K562 (cell line): ENCODE results near the gene ITGA7. TPM values are rescaled to one million over a fixed set of nuclear protein-coding genes. Genes with fewer than 3 reads are reported as not detected.

Experiments used
- ATAC-seq: fragments of 200-7000 bp; cut with Tn5 transposase; 3 replicates; pipeline ENCODE4 v1.9.1; 2020; ENCODE audit warnings: moderate library complexity
- BruUV-seq: library from RNA; stranded (reverse); fragments of 400-500 nt; replicated peaks from 2 replicates; lab custom pipeline; 2021; lab: Mats Ljungman, UMichigan
- CTCF ChIA-PET: fragments of 300-600 bp; formaldehyde crosslinking; extraction: SDS; loops from one replicate; lab custom pipeline; 2021; ENCODE audit warnings: low intra/inter-chr PET ratio; lab: Yijun Ruan, JAX
- POLR2A ChIA-PET: fragments of 300-600, 350-650 bp; sonication (Branson Sonifier 250); formaldehyde crosslinking; extraction: SDS; loops from one replicate; lab custom pipeline; 2021; ENCODE audit warnings: antibody characterized with exemption, inconsistent platforms; lab: Yijun Ruan, JAX
- DNase-seq, 4 experiments: peaks; one replicate each; pipeline versions ENCODE4 v3.0.0 to v3.0.0-alpha.2; 2011 to 2018; ENCODE audit warnings: low spot score in 3 of 4, mixed read lengths in 3 of 4; ENCODE audit errors: extremely low read depth in 1 of 4
- FAIRE-seq: peaks from 2 replicates; lab custom pipeline; 2011; peaks lifted over from hg19 to GRCh38; lab: Jason Lieb, UNC
- H2AFZ ChIP-seq: 2 replicates; pipeline ENCODE4 v1.6.0; 2011; ENCODE audit warnings: low read depth, low read length, control low read depth, inconsistent platforms
- H3K27ac ChIP-seq: fragments of 200-600 bp; 3 replicates; pipeline ENCODE4 v1.8.0; 2011; ENCODE audit warnings: low read depth, mild to moderate bottlenecking, control low read depth, inconsistent platforms, low read length, moderate library complexity, mixed read lengths; ENCODE audit errors: extremely low read depth
- H3K27me3 ChIP-seq, 2 experiments: fragments of 300-600 bp in 1 of 2; 2 replicates in 1 of 2; 3 replicates in 1 of 2; pipeline versions ENCODE4 v1.6.0 to v1.8.0; 2011; ENCODE audit warnings: inconsistent platforms in 2 of 2, low read length in 2 of 2, mild to moderate bottlenecking in 1 of 2, mixed read lengths in 1 of 2, moderate library complexity in 1 of 2; ENCODE audit not compliant: control insufficient read depth in 2 of 2, insufficient read depth in 2 of 2
- H3K36me3 ChIP-seq: fragments of 300-600 bp; 3 replicates; pipeline ENCODE4 v1.8.0; 2011; ENCODE audit warnings: mild to moderate bottlenecking, low read length, inconsistent platforms; ENCODE audit not compliant: control insufficient read depth, insufficient read depth
- H3K4me1 ChIP-seq, 2 experiments: fragments of 200-600 bp in 1 of 2; replicated peaks in 1 of 2; 2 replicates in 1 of 2; 3 replicates in 1 of 2; pipeline versions ENCODE4 v1.5.1 to v1.8.0; 2011; ENCODE audit warnings: inconsistent platforms in 2 of 2, low read length in 2 of 2, mild to moderate bottlenecking in 1 of 2, mixed read lengths in 1 of 2, moderate library complexity in 1 of 2; ENCODE audit not compliant: control insufficient read depth in 2 of 2, insufficient read depth in 2 of 2
- H3K4me2 ChIP-seq: 2 replicates; pipeline ENCODE4 v1.6.1; 2011; ENCODE audit warnings: low read length, control low read depth, inconsistent platforms, mixed read lengths; ENCODE audit not compliant: insufficient read depth
- H3K4me3 ChIP-seq: fragments of 200-600 bp; sonication (generic), shearing (Covaris generic); 2 replicates; pipeline ENCODE4 v1.5.1; 2016; ENCODE audit warnings: control low read depth, inconsistent platforms
- H3K79me2 ChIP-seq: fragments of 200-600 bp; 3 replicates; pipeline ENCODE4 v1.8.0; 2011; ENCODE audit warnings: low read length, inconsistent platforms; ENCODE audit not compliant: control insufficient read depth, insufficient read depth
- H3K9ac ChIP-seq, 2 experiments: 2 replicates each; pipeline versions ENCODE4 v1.6.0 to v1.6.1; 2011; ENCODE audit warnings: low read depth in 2 of 2, low read length in 2 of 2, control low read depth in 1 of 2, inconsistent platforms in 1 of 2, mild to moderate bottlenecking in 1 of 2, mixed read lengths in 1 of 2; ENCODE audit not compliant: insufficient read depth in 1 of 2
- H3K9me1 ChIP-seq: one replicate; pipeline ENCODE4 v1.6.0; 2011; ENCODE audit warnings: inconsistent platforms, mild to moderate bottlenecking, low read length, moderate library complexity; ENCODE audit not compliant: control insufficient read depth, insufficient read depth
- H3K9me3 ChIP-seq: replicated peaks from 2 replicates; pipeline ENCODE4 v1.5.1; 2011; ENCODE audit warnings: low read depth, low read length, inconsistent platforms; ENCODE audit not compliant: control insufficient read depth, insufficient read depth
- H4K20me1 ChIP-seq: replicated peaks from 2 replicates; pipeline ENCODE4 v1.6.1; 2011; ENCODE audit warnings: low read length, inconsistent platforms, mixed read lengths; ENCODE audit not compliant: control insufficient read depth, insufficient read depth
- ETV6 ChIP-seq, 3 experiments: fragments of 150-350 bp in 1 of 3; sonication (generic) in 1 of 3; formaldehyde crosslinking in 1 of 3; IDR thresholded peaks; 2 replicates each; pipeline versions ENCODE4 v1.6.1 to v1.8.0; 2014 to 2022; ENCODE audit warnings: borderline replicate concordance in 2 of 3, low read depth in 2 of 3, antibody characterized with exemption in 1 of 3, low read length in 1 of 3, mild to moderate bottlenecking in 1 of 3, missing genetic modification reagents in 1 of 3
- JUND ChIP-seq, 2 experiments: IDR thresholded peaks; 2 replicates in 1 of 2; 3 replicates in 1 of 2; pipeline ENCODE4 v1.6.1; 2011; ENCODE audit warnings: borderline replicate concordance in 2 of 2, low read depth in 2 of 2, low read length in 2 of 2, improper control_type of control experiment in 1 of 2, missing biosample characterization in 1 of 2, missing genetic modification characterization in 1 of 2, missing genetic modification reagents in 1 of 2
- KAT8 ChIP-seq: fragments of 450-650 bp; IDR thresholded peaks from 2 replicates; pipeline ENCODE4 v1.6.1; 2016; ENCODE audit warnings: low read depth, mild to moderate bottlenecking
- MBD2 ChIP-seq: sonication (generic); IDR thresholded peaks from 2 replicates; pipeline ENCODE4 v1.6.1; 2016; ENCODE audit warnings: low read depth, borderline replicate concordance
- NFIC ChIP-seq: fragments of 450-650 bp; IDR thresholded peaks from 2 replicates; pipeline ENCODE4 v1.6.1; 2017; ENCODE audit warnings: mild to moderate bottlenecking, inconsistent platforms
- SRSF3 ChIP-seq: fragments of 200-400 bp; formaldehyde crosslinking; IDR thresholded peaks from 2 replicates; pipeline ENCODE4 v1.6.1; 2016; ENCODE audit warnings: mild to moderate bottlenecking, low read length, moderate library complexity; ENCODE audit not compliant: insufficient read depth
- U2AF1 ChIP-seq: fragments of 200-400 bp; formaldehyde crosslinking; optimal IDR thresholded peaks from 2 replicates; pipeline ENCODE3; 2017; ENCODE audit warnings: mild to moderate bottlenecking, low read depth, low read length, moderate library complexity
- ZFP36 ChIP-seq: fragments of 150-350 bp; IDR thresholded peaks from 2 replicates; pipeline ENCODE4 v1.6.1; 2018; ENCODE audit warnings: low read length, low read depth; ENCODE audit not compliant: partially characterized antibody
- ZNF3 ChIP-seq: fragments of 250-450 bp; sonication (Bioruptor Pico); IDR thresholded peaks from 2 replicates; pipeline ENCODE4 v1.5.0; 2021; ENCODE audit warnings: mild to moderate bottlenecking, moderate library complexity
- ZNF780A ChIP-seq: fragments of 250-450 bp; sonication (Bioruptor Pico); IDR thresholded peaks from 2 replicates; pipeline ENCODE4 v1.5.0; 2021; ENCODE audit warnings: mild to moderate bottlenecking
- WGBS: fragments of 100-300 bp; shearing (Covaris generic); methylation state at CpG from one replicate; pipeline ENCODE4 v1.1.6; 2016; ENCODE audit warnings: low coverage, mixed read lengths; ENCODE audit not compliant: insufficient coverage; ENCODE audit errors: missing lambda C conversion rate; 5-methylcytosine and 5-hydroxymethylcytosine counted together
- in situ Hi-C: fragments of 300-500 bp; cut with MboI; formaldehyde crosslinking; loops from 4 replicates; pipeline ENCODE4 v1.15.0; 2018; ENCODE audit warnings: inconsistent platforms, mixed read lengths
- intact Hi-C: fragments of 100-400 bp; cut with micrococcal nuclease; formaldehyde crosslinking; loops from 2 replicates; pipeline ENCODE4 v1.14.2; 2022
- polyA plus RNA-seq, 8 experiments: library from polyadenylated mRNA; depleted of rRNA in 4 of 8; stranded (reverse) in 5 of 8; unstranded in 3 of 8; fragments of >200 nt; fragmentation: Nextera tagmentation in 2 of 8; fragmentation: Illumina TruSeq in 1 of 8; extraction: Ambion mirVana in 2 of 8; extraction: Trizol in 1 of 8; gene quantifications; 2 replicates each; pipeline versions ENCODE4 v1.2.1 to v1.2.3, GENCODE V29; 2011 to 2014; ENCODE audit warnings: inconsistent platforms in 1 of 8, missing spikeins in 1 of 8
- total RNA-seq, 7 experiments: library from RNA; depleted of rRNA in 6 of 7; stranded (reverse); fragments of >200 nt in 6 of 7; fragmentation: Illumina TruSeq in 2 of 7; extraction: Trizol in 2 of 7; gene quantifications; 2 replicates each; pipeline versions ENCODE4 v1.2.1 to v1.2.3, GENCODE V29; 2011 to 2021; ENCODE audit warnings: low replicate concordance in 1 of 7
- TF ChIP-seq, protein P1 (sequence below): IDR thresholded peaks from 3 replicates; pipeline ENCODE4 v1.6.1; 2011; ENCODE audit warnings: borderline replicate concordance, mild to moderate bottlenecking; ENCODE audit not compliant: insufficient read length, insufficient read depth
- TF ChIP-seq, protein P2 (sequence below): fragments of 450-650 bp; formaldehyde crosslinking; IDR thresholded peaks from 2 replicates; pipeline ENCODE4 v1.4.0; 2022; ENCODE audit warnings: mild to moderate bottlenecking, moderate library complexity
- TF ChIP-seq, protein P3 (sequence below): fragments of 450-650 bp; IDR thresholded peaks from 2 replicates; pipeline ENCODE4 v1.6.1; 2018; ENCODE audit not compliant: partially characterized antibody

Gene ITGA7
- total and polyA plus RNA-seq, 9 of the 15 experiments (the other 6 are each of a cell fraction or from before 2014, with no cell fraction given) = 0.11 to 2.3 (median 0.56) TPM; not detected in 1

DNA sequence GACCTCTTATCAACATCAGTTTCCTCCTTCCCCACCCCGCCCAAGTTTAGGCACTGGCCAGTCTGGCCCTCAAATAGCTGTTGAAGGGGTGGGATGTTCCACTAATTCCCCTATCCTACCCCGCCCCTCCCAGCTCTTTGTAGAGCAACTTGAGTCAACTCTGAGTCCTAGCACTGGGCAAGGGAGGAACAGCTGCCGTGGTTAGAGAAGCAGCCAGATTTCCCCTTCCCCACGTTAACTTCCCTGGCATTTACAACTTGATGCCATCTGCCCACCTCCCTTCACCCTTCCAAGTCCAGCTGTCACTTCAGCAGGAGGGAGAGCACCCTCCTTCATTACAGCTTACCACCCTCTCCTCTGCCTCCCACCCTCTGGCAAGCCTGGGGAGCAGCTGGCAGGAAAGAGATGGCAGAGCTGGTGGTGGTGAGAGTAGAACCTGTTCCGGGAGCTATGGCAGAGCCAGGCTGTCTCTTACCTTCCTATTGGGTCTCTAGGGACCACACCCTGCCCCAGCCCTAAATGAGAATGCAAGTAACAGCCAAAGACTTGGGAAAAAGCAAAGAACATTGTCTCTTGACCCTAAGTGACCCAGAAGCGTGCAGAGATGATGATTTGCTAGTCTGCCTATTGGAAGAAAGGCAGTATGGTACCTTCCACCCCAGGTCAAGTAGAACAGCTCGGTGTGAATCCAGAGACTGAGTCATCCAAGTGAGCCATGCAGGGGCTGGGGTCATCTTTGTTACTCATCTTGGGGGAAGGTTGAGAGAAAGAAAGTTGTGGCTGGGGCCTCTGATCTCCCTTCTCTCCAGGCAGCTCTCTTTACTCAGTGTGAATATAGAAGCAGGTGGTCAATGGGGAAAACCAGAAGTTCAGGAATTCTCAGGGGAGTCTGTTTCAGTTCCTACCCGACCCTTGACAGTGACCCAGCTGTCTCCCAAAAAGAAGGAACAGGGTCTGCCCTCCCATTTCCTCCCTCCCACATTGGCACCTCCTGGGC, 9.6 kb upstream of the ITGA7 start:
- peak; percentile 15 for FAIRE-seq
- TF ChIP-seq MBD2 (no peak), U2AF1 (no peak), ZNF780A (CRISPR knock-in tag) (no peak), ZNF3 (no peak), ZFP36 (no peak), JUND (IDR thresholded peaks at IDR 0.05; ENCODE audit: borderline replicate concordance, low read depth, low read length) (no peak), JUND (tag; IDR thresholded peaks at IDR 0.05; ENCODE audit: borderline replicate concordance, low read depth, low read length) (0 out of 3 replicates have a peak, but pooled peaks have one; percentile 12), NFIC (no peak), SRSF3 (no peak), ETV6 (IDR thresholded peaks at IDR 0.05; ENCODE audit: borderline replicate concordance in 1 of 2, low read depth in 2 of 2, low read length in 1 of 2) (no peak), ETV6 (CRISPR knock-in tag; IDR thresholded peaks at IDR 0.05; ENCODE audit: borderline replicate concordance) (no peak), KAT8 (no peak)
- TF ChIP-seq, protein P1, sequence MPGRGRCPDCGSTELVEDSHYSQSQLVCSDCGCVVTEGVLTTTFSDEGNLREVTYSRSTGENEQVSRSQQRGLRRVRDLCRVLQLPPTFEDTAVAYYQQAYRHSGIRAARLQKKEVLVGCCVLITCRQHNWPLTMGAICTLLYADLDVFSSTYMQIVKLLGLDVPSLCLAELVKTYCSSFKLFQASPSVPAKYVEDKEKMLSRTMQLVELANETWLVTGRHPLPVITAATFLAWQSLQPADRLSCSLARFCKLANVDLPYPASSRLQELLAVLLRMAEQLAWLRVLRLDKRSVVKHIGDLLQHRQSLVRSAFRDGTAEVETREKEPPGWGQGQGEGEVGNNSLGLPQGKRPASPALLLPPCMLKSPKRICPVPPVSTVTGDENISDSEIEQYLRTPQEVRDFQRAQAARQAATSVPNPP = no peak
- TF ChIP-seq, protein P2, sequence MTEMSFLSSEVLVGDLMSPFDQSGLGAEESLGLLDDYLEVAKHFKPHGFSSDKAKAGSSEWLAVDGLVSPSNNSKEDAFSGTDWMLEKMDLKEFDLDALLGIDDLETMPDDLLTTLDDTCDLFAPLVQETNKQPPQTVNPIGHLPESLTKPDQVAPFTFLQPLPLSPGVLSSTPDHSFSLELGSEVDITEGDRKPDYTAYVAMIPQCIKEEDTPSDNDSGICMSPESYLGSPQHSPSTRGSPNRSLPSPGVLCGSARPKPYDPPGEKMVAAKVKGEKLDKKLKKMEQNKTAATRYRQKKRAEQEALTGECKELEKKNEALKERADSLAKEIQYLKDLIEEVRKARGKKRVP = no peak
- TF ChIP-seq, protein P3, sequence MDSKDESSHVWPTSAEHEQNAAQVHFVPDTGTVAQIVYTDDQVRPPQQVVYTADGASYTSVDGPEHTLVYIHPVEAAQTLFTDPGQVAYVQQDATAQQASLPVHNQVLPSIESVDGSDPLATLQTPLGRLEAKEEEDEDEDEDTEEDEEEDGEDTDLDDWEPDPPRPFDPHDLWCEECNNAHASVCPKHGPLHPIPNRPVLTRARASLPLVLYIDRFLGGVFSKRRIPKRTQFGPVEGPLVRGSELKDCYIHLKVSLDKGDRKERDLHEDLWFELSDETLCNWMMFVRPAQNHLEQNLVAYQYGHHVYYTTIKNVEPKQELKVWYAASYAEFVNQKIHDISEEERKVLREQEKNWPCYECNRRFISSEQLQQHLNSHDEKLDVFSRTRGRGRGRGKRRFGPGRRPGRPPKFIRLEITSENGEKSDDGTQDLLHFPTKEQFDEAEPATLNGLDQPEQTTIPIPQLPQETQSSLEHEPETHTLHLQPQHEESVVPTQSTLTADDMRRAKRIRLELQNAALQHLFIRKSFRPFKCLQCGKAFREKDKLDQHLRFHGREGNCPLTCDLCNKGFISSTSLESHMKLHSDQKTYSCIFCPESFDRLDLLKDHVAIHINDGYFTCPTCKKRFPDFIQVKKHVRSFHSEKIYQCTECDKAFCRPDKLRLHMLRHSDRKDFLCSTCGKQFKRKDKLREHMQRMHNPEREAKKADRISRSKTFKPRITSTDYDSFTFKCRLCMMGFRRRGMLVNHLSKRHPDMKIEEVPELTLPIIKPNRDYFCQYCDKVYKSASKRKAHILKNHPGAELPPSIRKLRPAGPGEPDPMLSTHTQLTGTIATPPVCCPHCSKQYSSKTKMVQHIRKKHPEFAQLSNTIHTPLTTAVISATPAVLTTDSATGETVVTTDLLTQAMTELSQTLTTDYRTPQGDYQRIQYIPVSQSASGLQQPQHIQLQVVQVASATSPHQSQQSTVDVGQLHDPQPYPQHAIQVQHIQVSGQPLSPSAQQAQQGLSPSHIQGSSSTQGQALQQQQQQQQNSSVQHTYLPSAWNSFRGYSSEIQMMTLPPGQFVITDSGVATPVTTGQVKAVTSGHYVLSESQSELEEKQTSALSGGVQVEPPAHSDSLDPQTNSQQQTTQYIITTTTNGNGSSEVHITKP = peak; percentile 64

More for the DNA sequence above, 9.6 kb upstream of the ITGA7 start:
- BruUV-seq = no TSS peak
- POLR2A ChIA-PET = interaction anchor here (1.1 to 2.8 kb wide), 2 partner anchors 10 to 12 kb away, joined by 3 to 11 read pairs; partner anchors contain the start of gene CD63
- intact Hi-C loops (no loop called here), in situ Hi-C loops (no loop called here)
- CTCF ChIA-PET = no interaction called here
- H3K4me3 ChIP-seq = peak overlapping the region; percentile 84
- ATAC-seq (peak; percentile 9; the same call in 2 of the 3 replicates), DNase-seq (peak in 3 of 4 experiments; percentile 34 to 63 (median 44))
- H2AFZ ChIP-seq = no peak overlapping the region
- no peaks in the 10 kb centered on the region for H3K9me1 ChIP-seq
- no peaks in the 10 kb centered on the region; the same call in 1 of the 2 replicates for H4K20me1 ChIP-seq
- no peaks in the 10 kb centered on the region; the same call in 2 of the 3 replicates for H3K36me3 ChIP-seq
- H3K9ac ChIP-seq = peak overlapping the region; percentile 82 to 92; a peak in 3 of 4 replicates
- peak overlapping the region; percentile 9; the same call in 1 of the 3 replicates for H3K27ac ChIP-seq
- 18% methylated on average over 8 of the region's 8 CpGs for WGBS
- peaks cover 22 to 26% of the 10 kb centered on the region in 2 experiments; a peak in 4 of 5 replicates for H3K4me1 ChIP-seq
- H3K79me2 ChIP-seq = peaks cover 6% of the 10 kb centered on the region; the same call in 2 of the 3 replicates
- H3K9me3 ChIP-seq = no peaks in the 10 kb centered on the region
- no peaks in the 10 kb centered on the region for H3K27me3 ChIP-seq
- H3K4me2 ChIP-seq = peak overlapping the region; percentile 90
